GM21515 (cell line): ENCODE measurements around the gene CD300E.
"Not testable (repeated sequence)": the region's sequence is repeated elsewhere in the genome, so short reads cannot be mapped to it uniquely, and the experiment has no call there.

Source experiments
- ATAC-seq: cut with Tn5 transposase; IDR thresholded peaks from one replicate; pipeline ENCODE4 v1.9.1; 2021; ENCODE audit not compliant: unreplicated experiment

The CD300E gene

GRCh38 chr17:74601944-74602572, 21.5 kb downstream of the CD300E start:
- no peak for ATAC-seq

- ATAC-seq: no peak
Observed at GRCh38 chr17:74599448-74599939, 24.0 kb downstream of the CD300E start.

GRCh38 chr17:74599023-74599399, 24.5 kb downstream of the CD300E start:
- ATAC-seq: no peak

- ATAC-seq: no peak
Observed at GRCh38 chr17:74598346-74599022, 25.1 kb downstream of the CD300E start.

GRCh38 chr17:74597069-74597790, 26.3 kb downstream of the CD300E start:
- no peak for ATAC-seq

- no peak for ATAC-seq
Observed at GRCh38 chr17:74595037-74595750, 28.3 kb downstream of the CD300E start.

GRCh38 chr17:74592087-74592990, 31.2 kb downstream of the CD300E start, which contains the start of gene CD300LD:
TSS of gene CD300LD (minus strand) at chr17:74592283. CDS start at chr17:74592202, 81 bp downstream.
- ATAC-seq: no peak

GRCh38 chr17:74591503-74591902, 32.0 kb downstream of the CD300E start:
- no peak for ATAC-seq

- no peak for ATAC-seq
Observed at GRCh38 chr17:74585711-74586110, 37.8 kb downstream of the CD300E start.

GRCh38 chr17:74584292-74585060, 39.1 kb downstream of the CD300E start:
- ATAC-seq: no peak

GRCh38 chr17:74582633-74583032, 40.9 kb downstream of the CD300E start:
- ATAC-seq: no peak

- no peak for ATAC-seq
Observed at GRCh38 chr17:74579900-74580299, 43.6 kb downstream of the CD300E start.

- ATAC-seq: no peak
Observed at GRCh38 chr17:74578979-74579378, 44.6 kb downstream of the CD300E start.

GRCh38 chr17:74574489-74575142, 48.9 kb downstream of the CD300E start:
- ATAC-seq: no peak

GRCh38 chr17:74573635-74574034, 49.9 kb downstream of the CD300E start:
- not testable (repeated sequence) for ATAC-seq

GRCh38 chr17:74573169-74573568, 50.4 kb downstream of the CD300E start:
- no peak for ATAC-seq

- ATAC-seq: no peak
Observed at GRCh38 chr17:74571621-74572270, 51.8 kb downstream of the CD300E start.
